ENCODE measurements around the gene DDAH1.

Gene DDAH1

GRCh38 chr1:85295654-85296053 lies 169.3 kb downstream of the DDAH1 start:
- no peak for DNase-seq
- Histone ChIP-seq H3K4me1 (peaks cover 0 to 23% (median 16%) of the 10 kb centered on the region in 4 donors), H3K4me3 (no peak overlapping the region), H3K36me3 (no peaks in the 10 kb centered on the region), H3K27ac (no peak overlapping the region), H3K9me3 (no peaks in the 10 kb centered on the region), H3K27me3 (no peaks in the 10 kb centered on the region)
- intact Hi-C loops (cut with DNase I; ENCODE audit: low total_unique reads) = no loop called here
- TF ChIP-seq, protein P1, sequence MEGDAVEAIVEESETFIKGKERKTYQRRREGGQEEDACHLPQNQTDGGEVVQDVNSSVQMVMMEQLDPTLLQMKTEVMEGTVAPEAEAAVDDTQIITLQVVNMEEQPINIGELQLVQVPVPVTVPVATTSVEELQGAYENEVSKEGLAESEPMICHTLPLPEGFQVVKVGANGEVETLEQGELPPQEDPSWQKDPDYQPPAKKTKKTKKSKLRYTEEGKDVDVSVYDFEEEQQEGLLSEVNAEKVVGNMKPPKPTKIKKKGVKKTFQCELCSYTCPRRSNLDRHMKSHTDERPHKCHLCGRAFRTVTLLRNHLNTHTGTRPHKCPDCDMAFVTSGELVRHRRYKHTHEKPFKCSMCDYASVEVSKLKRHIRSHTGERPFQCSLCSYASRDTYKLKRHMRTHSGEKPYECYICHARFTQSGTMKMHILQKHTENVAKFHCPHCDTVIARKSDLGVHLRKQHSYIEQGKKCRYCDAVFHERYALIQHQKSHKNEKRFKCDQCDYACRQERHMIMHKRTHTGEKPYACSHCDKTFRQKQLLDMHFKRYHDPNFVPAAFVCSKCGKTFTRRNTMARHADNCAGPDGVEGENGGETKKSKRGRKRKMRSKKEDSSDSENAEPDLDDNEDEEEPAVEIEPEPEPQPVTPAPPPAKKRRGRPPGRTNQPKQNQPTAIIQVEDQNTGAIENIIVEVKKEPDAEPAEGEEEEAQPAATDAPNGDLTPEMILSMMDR (IDR thresholded peaks at IDR 0.05) = no peak

- H3K4me1 ChIP-seq = peaks cover 0 to 23% (median 16%) of the 10 kb centered on the region in 4 donors
- H3K9me3 ChIP-seq = no peaks in the 10 kb centered on the region
- intact Hi-C loops (cut with DNase I; ENCODE audit: low total_unique reads) = no loop called here
- no peak overlapping the region for H3K4me3 ChIP-seq
- TF ChIP-seq, protein P1 (IDR thresholded peaks at IDR 0.05) = no peak
- H3K27ac ChIP-seq = no peak overlapping the region
- H3K36me3 ChIP-seq = no peaks in the 10 kb centered on the region
- H3K27me3 ChIP-seq = no peaks in the 10 kb centered on the region
- no peak for DNase-seq
Measured at GRCh38 chr1:85295006-85295431, 169.9 kb downstream of the DDAH1 start.

DNA sequence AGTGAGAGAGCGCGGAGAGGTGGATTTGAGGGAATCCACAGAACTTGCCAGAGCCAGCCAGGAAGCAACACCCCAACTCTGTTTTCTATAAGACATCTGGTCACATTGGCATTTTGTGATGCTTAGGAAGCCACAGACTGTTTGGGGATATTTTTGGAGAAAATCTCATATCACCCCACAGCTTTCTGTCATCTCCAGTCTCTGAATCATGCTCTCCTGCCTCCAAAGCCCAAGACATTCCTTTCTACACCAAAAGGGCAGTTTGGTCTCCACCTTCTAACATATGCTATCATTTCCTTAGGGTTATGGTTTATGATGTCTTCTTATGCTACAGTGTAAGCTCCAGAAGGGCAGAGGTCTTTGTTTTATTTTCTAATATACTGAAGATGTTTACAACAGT lies 174.1 kb downstream of the DDAH1 start:
- no peak for DNase-seq
- H3K27me3 ChIP-seq = no peaks in the 10 kb centered on the region
- intact Hi-C loops (cut with DNase I; ENCODE audit: low total_unique reads) = no loop called here
- no peak overlapping the region for H3K27ac ChIP-seq
- no peaks in the 10 kb centered on the region for H3K4me1 ChIP-seq
- no peaks in the 10 kb centered on the region for H3K9me3 ChIP-seq
- TF ChIP-seq, protein P1 (IDR thresholded peaks at IDR 0.05) = no peak
- no peaks in the 10 kb centered on the region for H3K36me3 ChIP-seq
- H3K4me3 ChIP-seq = no peak overlapping the region

DNA sequence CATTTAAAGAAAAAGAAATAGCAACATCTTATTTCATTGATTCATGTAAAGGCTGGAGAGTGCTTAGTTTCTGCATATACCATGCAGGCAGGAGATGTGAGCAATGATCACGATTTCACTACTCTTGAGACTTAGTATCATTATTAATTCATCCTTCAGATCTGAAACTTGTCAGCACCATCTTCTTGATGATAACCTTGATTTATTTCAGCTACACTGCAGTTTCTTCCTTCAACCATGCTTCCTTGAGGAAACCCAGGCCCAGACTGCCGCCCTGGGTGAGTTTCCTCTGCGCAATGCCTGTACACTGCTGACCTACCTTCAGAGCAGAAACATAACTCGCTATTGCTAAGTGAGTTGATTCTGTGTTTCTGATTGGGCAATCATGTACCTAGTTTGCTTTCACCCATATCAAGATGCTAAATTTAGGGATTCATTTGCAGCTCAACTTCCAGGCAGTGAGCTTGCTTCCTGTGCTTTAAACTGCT lies 175.1 kb downstream of the DDAH1 start:
- intact Hi-C loops (cut with DNase I; ENCODE audit: low total_unique reads) = no loop called here
- no peak overlapping the region for H3K4me3 ChIP-seq
- TF ChIP-seq, protein P1 (IDR thresholded peaks at IDR 0.05) = no peak
- H3K4me1 ChIP-seq = no peaks in the 10 kb centered on the region
- H3K27me3 ChIP-seq = no peaks in the 10 kb centered on the region
- no peak for DNase-seq
- no peaks in the 10 kb centered on the region for H3K36me3 ChIP-seq
- H3K9me3 ChIP-seq = no peaks in the 10 kb centered on the region
- no peak overlapping the region for H3K27ac ChIP-seq

- H3K27me3 ChIP-seq = no peaks in the 10 kb centered on the region
- H3K4me3 ChIP-seq = no peak overlapping the region
- H3K9me3 ChIP-seq = no peaks in the 10 kb centered on the region
- intact Hi-C loops (cut with DNase I; ENCODE audit: low total_unique reads) = no loop called here
- H3K36me3 ChIP-seq = no peaks in the 10 kb centered on the region
- H3K27ac ChIP-seq = no peak overlapping the region
- H3K4me1 ChIP-seq = no peaks in the 10 kb centered on the region
- TF ChIP-seq, protein P1 (IDR thresholded peaks at IDR 0.05) = no peak
- no peak for DNase-seq
Measured at GRCh38 chr1:85289207-85289847, 175.6 kb downstream of the DDAH1 start.

All from tibial artery (tissue), 4 donors.